Choroid plexus epithelial cell (primary cell): ENCODE measurements around the gene PSME1.

Source experiments
- DNase-seq: peaks from one replicate; pipeline ENCODE4 v3.0.0-alpha.2; 2010; ENCODE audit warnings: low read depth
- H3K4me3 ChIP-seq: 2 replicates; pipeline ENCODE4 v1.5.1; 2011; ENCODE audit warnings: low read depth, mild to moderate bottlenecking, control low read depth, low read length, moderate library complexity
- CTCF ChIP-seq: conservative IDR thresholded peaks from 2 replicates; pipeline ENCODE4 v1.5.1; 2011; ENCODE audit warnings: low read depth, mild to moderate bottlenecking, control low read depth, inconsistent platforms, low read length, moderate library complexity

PSME1 gene

GRCh38 chr14:24093207-24093900 lies 42.6 kb upstream of the PSME1 start:
- TF ChIP-seq CTCF, result no peak
- H3K4me3 ChIP-seq, result peak overlapping the region; percentile 89
- DNase-seq, result no peak

GRCh38 chr14:24093901-24094840 lies 41.8 kb upstream of the PSME1 start, which contains the start of gene PCK2:
TSS of gene PCK2 (plus strand) at chr14:24094311. CDS start at chr14:24094406, 95 bp downstream.
- H3K4me3 ChIP-seq, result peak within 1 kb of the TSS; percentile 89
- DNase-seq, result peak; percentile 90
- peak; percentile 2 for TF ChIP-seq CTCF

- DNase-seq, result peak; percentile 23
- TF ChIP-seq CTCF, result no peak
- H3K4me3 ChIP-seq, result peak overlapping the region; percentile 89
These were observed 41.1 kb upstream of the PSME1 start for GRCh38 chr14:24094841-24095270.

GRCh38 chr14:24095271-24096068 lies 40.5 kb upstream of the PSME1 start:
- TF ChIP-seq CTCF, result no peak
- peak overlapping the region; percentile 89 for H3K4me3 ChIP-seq
- DNase-seq, result peak; percentile 38

- TF ChIP-seq CTCF, result no peak
- no peak overlapping the region for H3K4me3 ChIP-seq
- no peak for DNase-seq
These were observed 39.3 kb upstream of the PSME1 start for GRCh38 chr14:24096545-24097181.

- no peak for DNase-seq
- no peak overlapping the region for H3K4me3 ChIP-seq
- no peak for TF ChIP-seq CTCF
These were observed 37.6 kb upstream of the PSME1 start for GRCh38 chr14:24098229-24098926.
